PC-9 (cell line): ENCODE measurements around the gene RSL1D1. TPM values are rescaled to one million over a fixed set of nuclear protein-coding genes. Genes with fewer than 3 reads are reported as not detected.
"Not testable (repeated sequence)": the region's sequence is repeated elsewhere in the genome, so short reads cannot be mapped to it uniquely, and the experiment has no call there.

ENCODE experiments used
- BruUV-seq: library from RNA; stranded (reverse); fragments of 400-500 nt; replicated peaks from 2 replicates; lab custom pipeline; 2021; lab: Mats Ljungman, UMichigan
- CTCF ChIA-PET: fragments of 300-600 bp; sonication (Branson Sonifier 250); formaldehyde crosslinking; loops from one replicate; lab custom pipeline; 2022; ENCODE audit warnings: antibody characterized with exemption; lab: Charles Lee
- POLR2A ChIA-PET: fragments of 300-600 bp; sonication (Branson Sonifier 250); formaldehyde crosslinking; loops from one replicate; lab custom pipeline; 2022; ENCODE audit warnings: antibody characterized with exemption; ENCODE audit not compliant: unreplicated experiment; lab: Charles Lee
- DNase-seq, 2 experiments: peaks; one replicate each; pipeline versions ENCODE4 v3.0.0 to v3.0.0-alpha.2; 2015 to 2022; ENCODE audit warnings: mixed read lengths in 1 of 2
- H2AFZ ChIP-seq: fragments of 200-600 bp; sonication (generic); 2 replicates; pipeline ENCODE4 v1.8.1; 2017; ENCODE audit warnings: antibody characterized with exemption
- H3F3A ChIP-seq: fragments of 200-600 bp; sonication (generic); 2 replicates; pipeline ENCODE4 v1.8.1; 2017; ENCODE audit warnings: antibody characterized with exemption, mild to moderate bottlenecking, low read depth; ENCODE audit not compliant: insufficient read depth
- H3K27ac ChIP-seq: fragments of 200-600 bp; sonication (generic); 2 replicates; pipeline ENCODE4 v1.6.1; 2016; ENCODE audit warnings: mixed run types
- H3K27me3 ChIP-seq: fragments of 200-600 bp; sonication (generic); 2 replicates; pipeline ENCODE4 v1.6.1; 2016; ENCODE audit warnings: low read depth, mixed run types; ENCODE audit not compliant: insufficient read depth
- H3K36me3 ChIP-seq: fragments of 200-600 bp; sonication (generic); 2 replicates; pipeline ENCODE4 v1.6.1; 2016; ENCODE audit warnings: low read depth, mixed run types
- H3K4me1 ChIP-seq: fragments of 200-600 bp; sonication (generic); replicated peaks from 2 replicates; pipeline ENCODE4 v1.6.1; 2016; ENCODE audit warnings: mixed run types; ENCODE audit not compliant: insufficient read depth
- H3K4me2 ChIP-seq: fragments of 200-600 bp; sonication (generic); 2 replicates; pipeline ENCODE4 v1.6.1; 2017; ENCODE audit warnings: mixed run types
- H3K4me3 ChIP-seq: fragments of 200-600 bp; sonication (generic); 2 replicates; pipeline ENCODE4 v1.6.1; 2016; ENCODE audit warnings: mixed run types
- H3K79me2 ChIP-seq: fragments of 200-600 bp; sonication (generic); 2 replicates; pipeline ENCODE4 v1.6.1; 2017; ENCODE audit warnings: low read depth, mixed run types
- H3K9me2 ChIP-seq: fragments of 200-600 bp; sonication (generic); 2 replicates; pipeline ENCODE4 v1.8.1; 2017; ENCODE audit warnings: mild to moderate bottlenecking; ENCODE audit not compliant: insufficient read depth
- H3K9me3 ChIP-seq: fragments of 200-600 bp; sonication (generic); 2 replicates; pipeline ENCODE4 v1.8.1; 2016; ENCODE audit warnings: low read depth; ENCODE audit not compliant: insufficient read depth
- H4K20me1 ChIP-seq: fragments of 200-600 bp; sonication (generic); 2 replicates; pipeline ENCODE4 v1.8.1; 2017; ENCODE audit not compliant: insufficient read depth
- CTCF ChIP-seq: fragments of 200-600 bp; sonication (generic); conservative IDR thresholded peaks from 2 replicates; pipeline ENCODE4 v1.6.1; 2017; ENCODE audit warnings: mixed run types, antibody characterized with exemption, mild to moderate bottlenecking, moderate library complexity
- EZH2 ChIP-seq: fragments of 200-600 bp; sonication (generic); IDR thresholded peaks from 2 replicates; pipeline ENCODE4 v1.8.0; 2017; ENCODE audit warnings: antibody characterized with exemption, low read depth
- intact Hi-C: fragments of 100-400 bp; cut with micrococcal nuclease; formaldehyde crosslinking; loops from one replicate; pipeline ENCODE4 v1.10.0; 2022; ENCODE audit not compliant: unreplicated experiment
- total RNA-seq: library from RNA; stranded (reverse); gene quantifications from 2 replicates; pipeline ENCODE4 v1.2.3, GENCODE V29; 2021

The RSL1D1 gene
- total RNA-seq, 1 experiment from 2014 or later: 226 TPM

- no peak overlapping the region for H3K27ac ChIP-seq
- no peak for TF ChIP-seq EZH2
- TF ChIP-seq CTCF: no peak
- H3K4me2 ChIP-seq: no peak overlapping the region
- H4K20me1 ChIP-seq: peaks cover 71% of the 10 kb centered on the region
- H3K36me3 ChIP-seq: 0 out of 2 replicates have a peak, but pooled peaks cover 15% of the 10 kb centered on the region
- POLR2A ChIA-PET: no interaction called here
- no peaks in the 10 kb centered on the region for H3K9me3 ChIP-seq
- H3K27me3 ChIP-seq: no peaks in the 10 kb centered on the region
- no peak overlapping the region for H2AFZ ChIP-seq
- intact Hi-C loops: no loop called here
- no peak overlapping the region for H3K4me3 ChIP-seq
- DNase-seq: no peak
- H3K79me2 ChIP-seq: peaks cover 94% of the 10 kb centered on the region
- CTCF ChIA-PET: interaction anchor here (0.5 kb wide), 1 partner anchor 373 kb away, joined by 3 read pairs; no protein-coding TSS in a partner anchor
- no TSS peak for BruUV-seq
- peaks cover 7% of the 10 kb centered on the region; the same call in 1 of the 2 replicates for H3F3A ChIP-seq
- H3K4me1 ChIP-seq: peaks cover 6% of the 10 kb centered on the region; the same call in 1 of the 2 replicates
- H3K9me2 ChIP-seq: no peaks in the 10 kb centered on the region
Observed at GRCh38 chr16:11791144-11791828, 60.1 kb downstream of the RSL1D1 start.

- H3F3A ChIP-seq: no peaks in the 10 kb centered on the region
- no peaks in the 10 kb centered on the region for H3K4me1 ChIP-seq
- H2AFZ ChIP-seq: no peak overlapping the region
- no peak for DNase-seq
- TF ChIP-seq CTCF (no peak), EZH2 (no peak)
- BruUV-seq: no TSS peak
- H3K27me3 ChIP-seq: no peaks in the 10 kb centered on the region
- H4K20me1 ChIP-seq: peaks cover 62% of the 10 kb centered on the region
- H3K27ac ChIP-seq: no peak overlapping the region
- no peak overlapping the region for H3K4me2 ChIP-seq
- ChIA-PET CTCF (no interaction called here), POLR2A (no interaction called here)
- H3K9me3 ChIP-seq: no peaks in the 10 kb centered on the region
- peaks cover 82% of the 10 kb centered on the region for H3K79me2 ChIP-seq
- no peaks in the 10 kb centered on the region for H3K36me3 ChIP-seq
- H3K9me2 ChIP-seq: no peaks in the 10 kb centered on the region
- no peak overlapping the region for H3K4me3 ChIP-seq
- intact Hi-C loops: no loop called here
Observed at GRCh38 chr16:11788914-11789313, 62.4 kb downstream of the RSL1D1 start.

- DNase-seq, H2AFZ ChIP-seq, H3K4me1 ChIP-seq, H3K36me3 ChIP-seq, BruUV-seq, H3K4me3 ChIP-seq, H3F3A ChIP-seq, H3K27ac ChIP-seq, H3K27me3 ChIP-seq, CTCF ChIA-PET, H3K9me2 ChIP-seq, H3K4me2 ChIP-seq, intact Hi-C loops, H3K9me3 ChIP-seq: not testable (repeated sequence)
- H4K20me1 ChIP-seq: peaks cover 49% of the 10 kb centered on the region
- peaks cover 54% of the 10 kb centered on the region for H3K79me2 ChIP-seq
- POLR2A ChIA-PET: interaction anchor here (0.6 kb wide), 2 partner anchors 63 to 1652 kb away, joined by 7 to 13 read pairs; no protein-coding TSS in a partner anchor
Observed at GRCh38 chr16:11784980-11785599, 66.3 kb downstream of the RSL1D1 start.

GRCh38 chr16:11784381-11784780 lies 67.0 kb downstream of the RSL1D1 start:
- POLR2A ChIA-PET: interaction anchor here (0.6 to 0.7 kb wide), 2 partner anchors 27 to 74 kb away, joined by 3 read pairs; no protein-coding TSS in a partner anchor
- peaks cover 49% of the 10 kb centered on the region for H3K79me2 ChIP-seq
- BruUV-seq, H3F3A ChIP-seq, H3K4me2 ChIP-seq, CTCF ChIA-PET, H3K4me3 ChIP-seq, DNase-seq, H3K9me3 ChIP-seq, intact Hi-C loops, H3K27me3 ChIP-seq, H3K36me3 ChIP-seq, H3K4me1 ChIP-seq, H3K9me2 ChIP-seq, H2AFZ ChIP-seq, H3K27ac ChIP-seq: not testable (repeated sequence)
- H4K20me1 ChIP-seq: peaks cover 45% of the 10 kb centered on the region
